SU-DHL-6 (cell line): ENCODE data around the gene ZDHHC16.

Experiments
- EZH2phosphoT487 ChIP-seq: fragments of 200-600 bp; sonication (generic), shearing (Covaris generic); conservative IDR thresholded peaks from 2 replicates; pipeline ENCODE4 v1.6.1; 2018; ENCODE audit warnings: mild to moderate bottlenecking, antibody characterized with exemption, low read length, moderate library complexity, mixed read lengths
- TF ChIP-seq, protein P1 (sequence below): fragments of 200-600 bp; sonication (generic); IDR thresholded peaks from one replicate; pipeline ENCODE4 v1.5.1; 2017; ENCODE audit warnings: antibody characterized with exemption, mild to moderate bottlenecking, low read length, moderate library complexity; ENCODE audit not compliant: insufficient read depth, poor library complexity, severe bottlenecking

DNA sequence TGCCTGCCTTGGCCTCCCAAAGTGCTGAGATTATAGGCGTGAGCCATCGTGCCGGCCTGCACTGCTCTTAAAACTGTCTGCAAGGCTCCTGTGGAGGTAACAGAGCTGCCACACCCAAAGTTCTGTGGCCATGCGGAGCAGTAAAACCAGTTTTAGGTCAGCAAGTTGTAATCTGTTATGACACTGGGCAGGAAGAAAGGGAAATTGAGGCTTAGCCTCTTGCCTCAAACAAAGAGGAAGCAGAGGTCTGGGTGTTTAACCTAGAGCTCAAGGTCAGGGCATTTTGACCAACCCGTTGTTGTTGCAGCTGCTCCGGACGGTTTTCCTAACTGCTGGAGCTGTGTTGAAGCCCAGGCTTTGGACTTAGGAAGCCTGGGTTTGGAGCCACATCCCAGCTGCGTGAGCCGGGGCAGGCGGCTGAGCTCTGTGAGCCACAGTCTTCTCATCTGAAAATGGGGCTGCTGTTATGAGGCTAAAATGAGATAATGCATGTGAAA, 37.4 kb upstream of the ZDHHC16 start:
- TF ChIP-seq, protein P1, sequence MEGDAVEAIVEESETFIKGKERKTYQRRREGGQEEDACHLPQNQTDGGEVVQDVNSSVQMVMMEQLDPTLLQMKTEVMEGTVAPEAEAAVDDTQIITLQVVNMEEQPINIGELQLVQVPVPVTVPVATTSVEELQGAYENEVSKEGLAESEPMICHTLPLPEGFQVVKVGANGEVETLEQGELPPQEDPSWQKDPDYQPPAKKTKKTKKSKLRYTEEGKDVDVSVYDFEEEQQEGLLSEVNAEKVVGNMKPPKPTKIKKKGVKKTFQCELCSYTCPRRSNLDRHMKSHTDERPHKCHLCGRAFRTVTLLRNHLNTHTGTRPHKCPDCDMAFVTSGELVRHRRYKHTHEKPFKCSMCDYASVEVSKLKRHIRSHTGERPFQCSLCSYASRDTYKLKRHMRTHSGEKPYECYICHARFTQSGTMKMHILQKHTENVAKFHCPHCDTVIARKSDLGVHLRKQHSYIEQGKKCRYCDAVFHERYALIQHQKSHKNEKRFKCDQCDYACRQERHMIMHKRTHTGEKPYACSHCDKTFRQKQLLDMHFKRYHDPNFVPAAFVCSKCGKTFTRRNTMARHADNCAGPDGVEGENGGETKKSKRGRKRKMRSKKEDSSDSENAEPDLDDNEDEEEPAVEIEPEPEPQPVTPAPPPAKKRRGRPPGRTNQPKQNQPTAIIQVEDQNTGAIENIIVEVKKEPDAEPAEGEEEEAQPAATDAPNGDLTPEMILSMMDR: no peak
- TF ChIP-seq EZH2phosphoT487: no peak
